Endodermal cell (in vitro differentiated cells): ENCODE measurements around the gene OR2B6. TPM values are rescaled to one million over a fixed set of nuclear protein-coding genes. Genes with fewer than 3 reads are reported as not detected.
"Not testable (repeated sequence)": the region's sequence is repeated elsewhere in the genome, so short reads cannot be mapped to it uniquely, and the experiment has no call there.

Experiments
- DNase-seq: peaks from one replicate; pipeline ENCODE4 v3.0.0-alpha.2; 2017
- H3K27ac ChIP-seq: 2 replicates; pipeline ENCODE4 v1.5.1; 2013; ENCODE audit warnings: mild to moderate bottlenecking, low read depth, low read length, moderate library complexity
- H3K27me3 ChIP-seq: 2 replicates; pipeline ENCODE4 v1.6.1; 2013; ENCODE audit warnings: mild to moderate bottlenecking, low read length, moderate library complexity; ENCODE audit not compliant: insufficient read depth, control insufficient read depth, poor library complexity, severe bottlenecking
- H3K36me3 ChIP-seq: 2 replicates; pipeline ENCODE4 v1.7.0; 2013; ENCODE audit warnings: mild to moderate bottlenecking, low read length, moderate library complexity; ENCODE audit not compliant: control insufficient read depth, insufficient read depth
- H3K4me1 ChIP-seq: one replicate; pipeline ENCODE4 v1.7.0; 2013; ENCODE audit warnings: low read length; ENCODE audit not compliant: control insufficient read depth, insufficient read depth
- H3K4me3 ChIP-seq: 2 replicates; pipeline ENCODE4 v1.5.1; 2013; ENCODE audit warnings: mild to moderate bottlenecking, low read length, moderate library complexity
- H3K9ac ChIP-seq: 2 replicates; pipeline ENCODE4 v1.6.1; 2013; ENCODE audit warnings: mild to moderate bottlenecking, low read length, moderate library complexity; ENCODE audit not compliant: poor library complexity, severe bottlenecking; ENCODE audit errors: extremely low read depth
- H3K9me3 ChIP-seq: 2 replicates; pipeline ENCODE4 v1.6.1; 2013; ENCODE audit warnings: mild to moderate bottlenecking, low read length, moderate library complexity; ENCODE audit not compliant: control insufficient read depth
- H3K27ac Mint-ChIP-seq: 2 replicates; pipeline ENCODE4 v1.8.0; 2020; ENCODE audit warnings: mixed read lengths
- H3K27me3 Mint-ChIP-seq: 2 replicates; pipeline ENCODE4 v1.8.0; 2021; ENCODE audit warnings: mild to moderate bottlenecking, mixed read lengths; ENCODE audit not compliant: insufficient read depth
- H3K36me3 Mint-ChIP-seq: 2 replicates; pipeline ENCODE4 v1.8.0; 2020; ENCODE audit warnings: low read depth, mixed read lengths
- H3K4me1 Mint-ChIP-seq: 2 replicates; pipeline ENCODE4 v1.8.0; 2020; ENCODE audit warnings: mixed read lengths
- H3K4me3 Mint-ChIP-seq: 2 replicates; pipeline ENCODE4 v1.8.0; 2020; ENCODE audit warnings: mild to moderate bottlenecking, moderate library complexity, mixed read lengths
- H3K9me3 Mint-ChIP-seq: 2 replicates; pipeline ENCODE4 v1.8.0; 2020; ENCODE audit warnings: mild to moderate bottlenecking, mixed read lengths
- CTCF ChIP-seq: fragments of 200-600 bp; sonication (generic); conservative IDR thresholded peaks from 2 replicates; pipeline ENCODE4 v1.5.0; 2021; ENCODE audit warnings: antibody characterized with exemption, mild to moderate bottlenecking
- WGBS, 2 experiments: methylation state at CpG; one replicate each; pipeline versions ENCODE4 v1.1.5 to v1.1.7; 2013; ENCODE audit warnings: missing lambda C conversion rate in 2 of 2, mixed read lengths in 1 of 2; ENCODE audit not compliant: insufficient coverage in 1 of 2, insufficient read length in 1 of 2; 5-methylcytosine and 5-hydroxymethylcytosine counted together
- total RNA-seq, 2 donors: library from RNA; stranded (reverse); fragmentation: NEBNext Ultra II Directional in 1 of 2; extraction: Animal tissue kit (Norgen Biotek cat#: 25700) in 1 of 2; gene quantifications; 2 replicates in 1 of 2; 3 replicates in 1 of 2; pipeline ENCODE4 v1.2.1, GENCODE V29; 2021

OR2B6 gene
- total RNA-seq, 2 donors from 2014 or later, result not detected

GRCh38 chr6:27931209-27931608 is 25.8 kb upstream of the OR2B6 start:
- no peak overlapping the region for H3K9ac ChIP-seq
- no peak overlapping the region for H3K4me3 Mint-ChIP-seq
- no peak overlapping the region for H3K27ac Mint-ChIP-seq
- H3K27me3 Mint-ChIP-seq, result peaks cover 1% of the 10 kb centered on the region
- no peak overlapping the region for H3K4me3 ChIP-seq
- no peak overlapping the region for H3K27ac ChIP-seq
- DNase-seq, result no peak
- no peak for TF ChIP-seq CTCF
- H3K36me3 Mint-ChIP-seq, result no peaks in the 10 kb centered on the region
- peaks cover 15% of the 10 kb centered on the region for H3K9me3 Mint-ChIP-seq
- no peaks in the 10 kb centered on the region for H3K36me3 ChIP-seq
- H3K27me3 ChIP-seq, result no peaks in the 10 kb centered on the region
- H3K4me1 Mint-ChIP-seq, result no peaks in the 10 kb centered on the region
- H3K9me3 ChIP-seq, result no peaks in the 10 kb centered on the region
- H3K4me1 ChIP-seq, result no peaks in the 10 kb centered on the region
- 94% methylated on average over 2 of the region's 2 CpGs; no CpG with 5 or more reads in 1 of the 2 experiments for WGBS, 2 experiments

GRCh38 chr6:27940766-27941165 is 16.3 kb upstream of the OR2B6 start:
- H3K27me3 Mint-ChIP-seq, result peaks cover 29% of the 10 kb centered on the region
- Histone ChIP-seq H3K4me1 (no peaks in the 10 kb centered on the region), H3K4me3 (no peak overlapping the region), H3K9ac (no peak overlapping the region), H3K27ac (no peak overlapping the region), H3K36me3 (no peaks in the 10 kb centered on the region), H3K9me3 (no peaks in the 10 kb centered on the region), H3K27me3 (peaks cover 21% of the 10 kb centered on the region)
- TF ChIP-seq CTCF, result no peak
- no peak overlapping the region for H3K27ac Mint-ChIP-seq
- H3K9me3 Mint-ChIP-seq, result no peaks in the 10 kb centered on the region
- 80 to 100% methylated on average over 1 of the region's 1 CpG for WGBS, 2 experiments
- no peaks in the 10 kb centered on the region for H3K4me1 Mint-ChIP-seq
- no peak overlapping the region for H3K4me3 Mint-ChIP-seq
- DNase-seq, result no peak
- H3K36me3 Mint-ChIP-seq, result no peaks in the 10 kb centered on the region

GRCh38 chr6:27943072-27943471 is 14.0 kb upstream of the OR2B6 start:
- H3K9me3 Mint-ChIP-seq, H3K9ac ChIP-seq, H3K4me1 Mint-ChIP-seq, H3K27ac ChIP-seq, H3K4me1 ChIP-seq, H3K9me3 ChIP-seq, H3K36me3 Mint-ChIP-seq, H3K27ac Mint-ChIP-seq, H3K4me3 ChIP-seq, H3K36me3 ChIP-seq: not testable (repeated sequence)
- 59 to 69% methylated on average over 6 of the region's 6 CpGs for WGBS, 2 experiments
- peak; percentile 51 for DNase-seq
- H3K27me3 ChIP-seq, result peaks cover 13% of the 10 kb centered on the region
- Mint-ChIP-seq H3K4me3 (peak overlapping the region; percentile 49), H3K27me3 (peaks cover 33% of the 10 kb centered on the region)

GRCh38 chr6:27948237-27948636 is 8.8 kb upstream of the OR2B6 start:
- Histone ChIP-seq H3K4me1 (no peaks in the 10 kb centered on the region), H3K27me3 (no peaks in the 10 kb centered on the region), H3K9me3 (peaks cover 7% of the 10 kb centered on the region), H3K27ac (no peak overlapping the region), H3K36me3 (no peaks in the 10 kb centered on the region), H3K4me3 (no peak overlapping the region), H3K9ac (no peak overlapping the region)
- Mint-ChIP-seq H3K9me3 (peaks cover 3% of the 10 kb centered on the region), H3K36me3 (no peaks in the 10 kb centered on the region), H3K27me3 (peaks cover 24% of the 10 kb centered on the region), H3K4me1 (no peaks in the 10 kb centered on the region), H3K27ac (no peak overlapping the region), H3K4me3 (no peak overlapping the region)
- WGBS, 2 experiments, result 89% methylated on average over 1 of the region's 1 CpG; no CpG with 5 or more reads in 1 of the 2 experiments
- TF ChIP-seq CTCF, result no peak
- no peak for DNase-seq
